ENCODE data around the gene SELENOV.

DNA sequence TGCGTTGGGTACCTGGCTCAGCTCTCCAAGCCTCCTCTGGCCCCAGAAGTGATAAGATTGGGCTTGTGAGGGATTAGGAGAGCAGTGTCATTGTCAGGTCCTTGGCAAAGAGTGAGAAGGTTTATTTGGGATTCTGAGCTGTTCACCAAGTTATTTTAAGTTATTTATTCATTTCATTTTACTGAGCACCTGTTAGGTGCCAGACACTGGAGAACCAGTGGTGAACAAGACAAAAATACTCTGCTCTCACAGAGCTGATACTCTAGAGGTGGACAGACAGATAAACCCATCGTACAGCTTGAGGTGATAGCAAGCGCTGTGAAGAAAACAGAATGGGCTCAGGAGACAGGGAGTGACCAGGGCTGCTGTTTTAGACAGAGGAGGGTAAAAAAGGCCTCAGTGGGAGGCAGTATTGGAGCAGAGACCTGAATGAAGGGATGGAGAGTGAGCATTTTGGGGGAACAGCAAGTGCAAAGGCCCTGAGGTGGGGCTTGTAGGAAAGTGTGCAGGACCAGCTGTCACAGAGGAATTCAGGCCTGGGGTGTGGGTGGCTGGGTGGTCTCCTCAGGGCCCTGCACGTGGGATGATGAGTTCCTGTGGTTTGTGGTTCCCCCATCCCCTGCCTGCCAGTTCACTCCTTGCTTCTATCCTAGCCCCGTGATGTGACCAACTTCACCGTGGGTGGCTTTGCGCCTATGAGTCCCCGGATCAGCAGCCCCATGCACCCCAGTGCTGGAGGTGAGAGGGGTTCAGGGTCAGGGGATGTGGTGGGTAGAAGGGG lies 43.0 kb upstream of the SELENOV start:
- TF ChIP-seq, protein P1, sequence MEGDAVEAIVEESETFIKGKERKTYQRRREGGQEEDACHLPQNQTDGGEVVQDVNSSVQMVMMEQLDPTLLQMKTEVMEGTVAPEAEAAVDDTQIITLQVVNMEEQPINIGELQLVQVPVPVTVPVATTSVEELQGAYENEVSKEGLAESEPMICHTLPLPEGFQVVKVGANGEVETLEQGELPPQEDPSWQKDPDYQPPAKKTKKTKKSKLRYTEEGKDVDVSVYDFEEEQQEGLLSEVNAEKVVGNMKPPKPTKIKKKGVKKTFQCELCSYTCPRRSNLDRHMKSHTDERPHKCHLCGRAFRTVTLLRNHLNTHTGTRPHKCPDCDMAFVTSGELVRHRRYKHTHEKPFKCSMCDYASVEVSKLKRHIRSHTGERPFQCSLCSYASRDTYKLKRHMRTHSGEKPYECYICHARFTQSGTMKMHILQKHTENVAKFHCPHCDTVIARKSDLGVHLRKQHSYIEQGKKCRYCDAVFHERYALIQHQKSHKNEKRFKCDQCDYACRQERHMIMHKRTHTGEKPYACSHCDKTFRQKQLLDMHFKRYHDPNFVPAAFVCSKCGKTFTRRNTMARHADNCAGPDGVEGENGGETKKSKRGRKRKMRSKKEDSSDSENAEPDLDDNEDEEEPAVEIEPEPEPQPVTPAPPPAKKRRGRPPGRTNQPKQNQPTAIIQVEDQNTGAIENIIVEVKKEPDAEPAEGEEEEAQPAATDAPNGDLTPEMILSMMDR (conservative IDR thresholded peaks at IDR 0.05 in 1 of 2, IDR thresholded peaks at IDR 0.05 in 1 of 2; ENCODE audit: extremely low read depth in 1 of 2, insufficient read depth in 1 of 2, low read depth in 1 of 2, low read length in 2 of 2), result no peak
- TF ChIP-seq EZH2 (IDR thresholded peaks at IDR 0.05; ENCODE audit: borderline replicate concordance, low read length), result no peak

All from mammary epithelial cell (primary cell).